K562 (cell line): ENCODE data around the gene IREB2. TPM values are rescaled to one million over a fixed set of nuclear protein-coding genes. Genes with fewer than 3 reads are reported as not detected.

Experiments
- ATAC-seq: fragments of 200-7000 bp; cut with Tn5 transposase; 3 replicates; pipeline ENCODE4 v1.9.1; 2020; ENCODE audit warnings: moderate library complexity
- BruUV-seq: library from RNA; stranded (reverse); fragments of 400-500 nt; replicated peaks from 2 replicates; lab custom pipeline; 2021; lab: Mats Ljungman, UMichigan
- CTCF ChIA-PET: fragments of 300-600 bp; formaldehyde crosslinking; extraction: SDS; loops from one replicate; lab custom pipeline; 2021; ENCODE audit warnings: low intra/inter-chr PET ratio; lab: Yijun Ruan, JAX
- POLR2A ChIA-PET: fragments of 300-600, 350-650 bp; sonication (Branson Sonifier 250); formaldehyde crosslinking; extraction: SDS; loops from one replicate; lab custom pipeline; 2021; ENCODE audit warnings: antibody characterized with exemption, inconsistent platforms; lab: Yijun Ruan, JAX
- DNase-seq, 4 experiments: peaks; one replicate each; pipeline versions ENCODE4 v3.0.0 to v3.0.0-alpha.2; 2011 to 2018; ENCODE audit warnings: low spot score in 3 of 4, mixed read lengths in 3 of 4; ENCODE audit errors: extremely low read depth in 1 of 4
- FAIRE-seq: peaks from 2 replicates; lab custom pipeline; 2011; peaks lifted over from hg19 to GRCh38; lab: Jason Lieb, UNC
- H2AFZ ChIP-seq: 2 replicates; pipeline ENCODE4 v1.6.0; 2011; ENCODE audit warnings: low read depth, low read length, control low read depth, inconsistent platforms
- H3K27ac ChIP-seq: fragments of 200-600 bp; 3 replicates; pipeline ENCODE4 v1.8.0; 2011; ENCODE audit warnings: low read depth, mild to moderate bottlenecking, control low read depth, inconsistent platforms, low read length, moderate library complexity, mixed read lengths; ENCODE audit errors: extremely low read depth
- H3K27me3 ChIP-seq, 2 experiments: fragments of 300-600 bp in 1 of 2; 2 replicates in 1 of 2; 3 replicates in 1 of 2; pipeline versions ENCODE4 v1.6.0 to v1.8.0; 2011; ENCODE audit warnings: inconsistent platforms in 2 of 2, low read length in 2 of 2, mild to moderate bottlenecking in 1 of 2, mixed read lengths in 1 of 2, moderate library complexity in 1 of 2; ENCODE audit not compliant: control insufficient read depth in 2 of 2, insufficient read depth in 2 of 2
- H3K36me3 ChIP-seq: fragments of 300-600 bp; 3 replicates; pipeline ENCODE4 v1.8.0; 2011; ENCODE audit warnings: mild to moderate bottlenecking, low read length, inconsistent platforms; ENCODE audit not compliant: control insufficient read depth, insufficient read depth
- H3K4me1 ChIP-seq, 2 experiments: fragments of 200-600 bp in 1 of 2; replicated peaks in 1 of 2; 2 replicates in 1 of 2; 3 replicates in 1 of 2; pipeline versions ENCODE4 v1.5.1 to v1.8.0; 2011; ENCODE audit warnings: inconsistent platforms in 2 of 2, low read length in 2 of 2, mild to moderate bottlenecking in 1 of 2, mixed read lengths in 1 of 2, moderate library complexity in 1 of 2; ENCODE audit not compliant: control insufficient read depth in 2 of 2, insufficient read depth in 2 of 2
- H3K4me2 ChIP-seq: 2 replicates; pipeline ENCODE4 v1.6.1; 2011; ENCODE audit warnings: low read length, control low read depth, inconsistent platforms, mixed read lengths; ENCODE audit not compliant: insufficient read depth
- H3K4me3 ChIP-seq: fragments of 200-600 bp; sonication (generic), shearing (Covaris generic); 2 replicates; pipeline ENCODE4 v1.5.1; 2016; ENCODE audit warnings: control low read depth, inconsistent platforms
- H3K79me2 ChIP-seq: fragments of 200-600 bp; 3 replicates; pipeline ENCODE4 v1.8.0; 2011; ENCODE audit warnings: low read length, inconsistent platforms; ENCODE audit not compliant: control insufficient read depth, insufficient read depth
- H3K9ac ChIP-seq, 2 experiments: 2 replicates each; pipeline versions ENCODE4 v1.6.0 to v1.6.1; 2011; ENCODE audit warnings: low read depth in 2 of 2, low read length in 2 of 2, control low read depth in 1 of 2, inconsistent platforms in 1 of 2, mild to moderate bottlenecking in 1 of 2, mixed read lengths in 1 of 2; ENCODE audit not compliant: insufficient read depth in 1 of 2
- H3K9me1 ChIP-seq: one replicate; pipeline ENCODE4 v1.6.0; 2011; ENCODE audit warnings: inconsistent platforms, mild to moderate bottlenecking, low read length, moderate library complexity; ENCODE audit not compliant: control insufficient read depth, insufficient read depth
- H3K9me3 ChIP-seq: replicated peaks from 2 replicates; pipeline ENCODE4 v1.5.1; 2011; ENCODE audit warnings: low read depth, low read length, inconsistent platforms; ENCODE audit not compliant: control insufficient read depth, insufficient read depth
- H4K20me1 ChIP-seq: replicated peaks from 2 replicates; pipeline ENCODE4 v1.6.1; 2011; ENCODE audit warnings: low read length, inconsistent platforms, mixed read lengths; ENCODE audit not compliant: control insufficient read depth, insufficient read depth
- ATF1 ChIP-seq, 2 experiments: fragments of 450-650 bp in 1 of 2; IDR thresholded peaks; 2 replicates each; pipeline ENCODE4 v1.6.1; 2016; ENCODE audit warnings: missing compliant biosample characterization in 1 of 2, missing genetic modification characterization in 1 of 2
- BCL6 ChIP-seq: fragments of 250-450 bp; sonication (Bioruptor Pico); IDR thresholded peaks from 2 replicates; pipeline ENCODE4 v1.4.0; 2020
- BRD9 ChIP-seq: fragments of 450-650 bp; IDR thresholded peaks from 2 replicates; pipeline ENCODE4 v1.6.1; 2018; ENCODE audit warnings: low read depth; ENCODE audit not compliant: partially characterized antibody
- C11orf30 ChIP-seq: fragments of 450-650 bp; IDR thresholded peaks from 2 replicates; pipeline ENCODE4 v1.6.1; 2016; ENCODE audit warnings: low read depth, mild to moderate bottlenecking
- CHD1 ChIP-seq: fragments of 200-600 bp; sonication (generic); IDR thresholded peaks from one replicate; pipeline ENCODE4 v1.6.1; 2012; ENCODE audit warnings: mild to moderate bottlenecking, moderate library complexity, low read length, inconsistent platforms
- CREM ChIP-seq: IDR thresholded peaks from 2 replicates; pipeline ENCODE4 v1.6.1; 2014; ENCODE audit warnings: antibody characterized with exemption, low read depth
- CTCFL ChIP-seq: IDR thresholded peaks from 2 replicates; pipeline ENCODE4 v1.6.1; 2011; ENCODE audit warnings: borderline replicate concordance, low read depth, mild to moderate bottlenecking, moderate library complexity, low read length; ENCODE audit not compliant: insufficient read depth, poor library complexity, severe bottlenecking
- CXXC5 ChIP-seq: fragments of 250-450 bp; sonication (Bioruptor Pico); IDR thresholded peaks from 2 replicates; pipeline ENCODE4 v1.8.0; 2022; ENCODE audit warnings: inconsistent platforms, mild to moderate bottlenecking, moderate library complexity
- HSF4 ChIP-seq: fragments of 250-450 bp; sonication (Bioruptor Pico); IDR thresholded peaks from 2 replicates; pipeline ENCODE4 v2.1.2; 2022; ENCODE audit warnings: mild to moderate bottlenecking, moderate library complexity, borderline replicate concordance
- MAFF ChIP-seq: IDR thresholded peaks from 2 replicates; pipeline ENCODE4 v1.6.1; 2012; ENCODE audit warnings: low read length, improper control_type of control experiment
- PHF20 ChIP-seq: fragments of 450-650 bp; IDR thresholded peaks from 2 replicates; pipeline ENCODE4 v1.6.1; 2018; ENCODE audit not compliant: partially characterized antibody
- SIN3B ChIP-seq: fragments of 450-650 bp; IDR thresholded peaks from 2 replicates; pipeline ENCODE4 v1.6.1; 2017; ENCODE audit warnings: low read depth, mild to moderate bottlenecking, moderate library complexity
- SPI1 ChIP-seq: IDR thresholded peaks from 2 replicates; pipeline ENCODE4 v1.6.1; 2011; ENCODE audit warnings: low read depth, low read length, control low read depth, borderline replicate concordance
- SREBF2 ChIP-seq: sonication (generic); formaldehyde crosslinking; IDR thresholded peaks from 2 replicates; pipeline ENCODE4 v1.4.0; 2020; ENCODE audit warnings: mild to moderate bottlenecking, missing genetic modification reagents
- TEAD1 ChIP-seq, 2 experiments: fragments of 450-650 bp in 1 of 2; sonication (generic) in 1 of 2; formaldehyde crosslinking; IDR thresholded peaks; 2 replicates each; pipeline versions ENCODE4 v1.4.0 to v1.8.0; 2020 to 2022; ENCODE audit warnings: mild to moderate bottlenecking in 2 of 2, missing genetic modification reagents in 1 of 2
- ZNF324 ChIP-seq: fragments of 250-450 bp; sonication (Bioruptor Pico); IDR thresholded peaks from 2 replicates; pipeline ENCODE4 v1.4.0; 2020; ENCODE audit warnings: mild to moderate bottlenecking
- ZNF766 ChIP-seq: fragments of 200-800 bp; sonication (Bioruptor generic); conservative IDR thresholded peaks from 2 replicates; pipeline ENCODE4 v1.6.1; 2016; ENCODE audit warnings: missing genetic modification characterization, missing compliant biosample characterization
- WGBS: fragments of 100-300 bp; shearing (Covaris generic); methylation state at CpG from one replicate; pipeline ENCODE4 v1.1.6; 2016; ENCODE audit warnings: low coverage, mixed read lengths; ENCODE audit not compliant: insufficient coverage; ENCODE audit errors: missing lambda C conversion rate; 5-methylcytosine and 5-hydroxymethylcytosine counted together
- in situ Hi-C: fragments of 300-500 bp; cut with MboI; formaldehyde crosslinking; loops from 4 replicates; pipeline ENCODE4 v1.15.0; 2018; ENCODE audit warnings: inconsistent platforms, mixed read lengths
- intact Hi-C: fragments of 100-400 bp; cut with micrococcal nuclease; formaldehyde crosslinking; loops from 2 replicates; pipeline ENCODE4 v1.14.2; 2022
- polyA plus RNA-seq, 8 experiments: library from polyadenylated mRNA; depleted of rRNA in 4 of 8; stranded (reverse) in 5 of 8; unstranded in 3 of 8; fragments of >200 nt; fragmentation: Nextera tagmentation in 2 of 8; fragmentation: Illumina TruSeq in 1 of 8; extraction: Ambion mirVana in 2 of 8; extraction: Trizol in 1 of 8; gene quantifications; 2 replicates each; pipeline versions ENCODE4 v1.2.1 to v1.2.3, GENCODE V29; 2011 to 2014; ENCODE audit warnings: inconsistent platforms in 1 of 8, missing spikeins in 1 of 8
- total RNA-seq, 7 experiments: library from RNA; depleted of rRNA in 6 of 7; stranded (reverse); fragments of >200 nt in 6 of 7; fragmentation: Illumina TruSeq in 2 of 7; extraction: Trizol in 2 of 7; gene quantifications; 2 replicates each; pipeline versions ENCODE4 v1.2.1 to v1.2.3, GENCODE V29; 2011 to 2021; ENCODE audit warnings: low replicate concordance in 1 of 7
- TF ChIP-seq, protein P1 (sequence below): fragments of 450-650 bp; formaldehyde crosslinking; IDR thresholded peaks from 2 replicates; pipeline ENCODE4 v1.4.0; 2022; ENCODE audit warnings: missing genetic modification characterization
- TF ChIP-seq, protein P2 (sequence below), 2 experiments: fragments of 450-650 bp in 1 of 2; sonication (generic) in 1 of 2; formaldehyde crosslinking; conservative IDR thresholded peaks; 2 replicates each; pipeline versions ENCODE4 v1.4.0 to v1.8.1; 2020 to 2022; ENCODE audit warnings: mild to moderate bottlenecking in 1 of 2, missing genetic modification reagents in 1 of 2

The IREB2 gene
- total and polyA plus RNA-seq, 9 of the 15 experiments (the other 6 are each of a cell fraction or from before 2014, with no cell fraction given) = 16.8 to 61.7 (median 34.0) TPM

DNA sequence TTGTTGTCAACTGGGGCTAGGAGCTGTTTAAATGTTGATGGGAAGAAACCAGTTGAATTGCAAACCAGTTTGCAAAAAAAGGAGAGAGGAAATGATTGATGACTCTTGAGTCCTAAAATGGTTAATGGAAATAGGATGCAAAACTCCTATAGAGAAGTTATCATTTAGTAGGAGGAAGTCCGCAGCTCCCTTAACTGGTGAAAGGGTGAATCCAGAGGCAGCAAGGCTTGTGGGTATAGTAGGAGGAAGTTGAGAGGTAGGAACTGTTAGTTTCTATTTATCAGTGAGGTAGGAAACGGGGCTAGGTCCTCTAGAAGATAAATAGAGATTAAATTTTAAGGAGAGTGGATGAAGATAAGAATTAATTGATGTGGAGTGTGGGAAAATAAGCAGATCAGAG lies 15.4 kb downstream of the IREB2 start:
- no peaks in the 10 kb centered on the region for H3K9me1 ChIP-seq
- peaks cover 45% of the 10 kb centered on the region; the same call in 2 of the 3 replicates for H3K36me3 ChIP-seq
- H3K4me1 ChIP-seq = peaks cover 12 to 35% of the 10 kb centered on the region in 2 experiments
- H3K4me3 ChIP-seq = no peak overlapping the region
- H3K79me2 ChIP-seq = peaks cover 99% of the 10 kb centered on the region
- no peak overlapping the region for H3K9ac ChIP-seq
- TSS peak; percentile 5 for BruUV-seq
- in situ Hi-C loops = no loop called here
- ChIA-PET POLR2A (interaction anchor here (0.8 to 1.4 kb wide), 3 partner anchors 14 to 154 kb away, joined by 3 to 5 read pairs (median 4); partner anchors contain the start of gene SKIC8), CTCF (no interaction called here)
- no peaks in the 10 kb centered on the region for H3K9me3 ChIP-seq
- FAIRE-seq (no peak), ATAC-seq (no peak), DNase-seq (no peak)
- H3K27ac ChIP-seq = no peak overlapping the region
- H3K27me3 ChIP-seq = no peaks in the 10 kb centered on the region
- TF ChIP-seq, protein P1, sequence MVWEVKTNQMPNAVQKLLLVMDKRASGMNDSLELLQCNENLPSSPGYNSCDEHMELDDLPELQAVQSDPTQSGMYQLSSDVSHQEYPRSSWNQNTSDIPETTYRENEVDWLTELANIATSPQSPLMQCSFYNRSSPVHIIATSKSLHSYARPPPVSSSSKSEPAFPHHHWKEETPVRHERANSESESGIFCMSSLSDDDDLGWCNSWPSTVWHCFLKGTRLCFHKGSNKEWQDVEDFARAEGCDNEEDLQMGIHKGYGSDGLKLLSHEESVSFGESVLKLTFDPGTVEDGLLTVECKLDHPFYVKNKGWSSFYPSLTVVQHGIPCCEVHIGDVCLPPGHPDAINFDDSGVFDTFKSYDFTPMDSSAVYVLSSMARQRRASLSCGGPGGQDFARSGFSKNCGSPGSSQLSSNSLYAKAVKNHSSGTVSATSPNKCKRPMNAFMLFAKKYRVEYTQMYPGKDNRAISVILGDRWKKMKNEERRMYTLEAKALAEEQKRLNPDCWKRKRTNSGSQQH (CRISPR knock-in tag) = no peak
- TF ChIP-seq CREM (no peak), MAFF (no peak), BRD9 (no peak), CTCFL (no peak), CXXC5 (CRISPR knock-in tag) (no peak), SPI1 (no peak), ZNF766 (CRISPR knock-in tag) (no peak), HSF4 (CRISPR knock-in tag) (no peak), ZNF324 (CRISPR knock-in tag) (no peak), CHD1 (no peak), ATF1 (CRISPR knock-in tag; IDR thresholded peaks at IDR 0.05) (no peak), ATF1 (tag; IDR thresholded peaks at IDR 0.05) (no peak), TEAD1 (CRISPR knock-in tag; IDR thresholded peaks at IDR 0.05) (no peak), BCL6 (CRISPR knock-in tag) (no peak), PHF20 (no peak), C11orf30 (no peak), SIN3B (no peak), SREBF2 (CRISPR knock-in tag) (no peak)
- TF ChIP-seq, protein P2, sequence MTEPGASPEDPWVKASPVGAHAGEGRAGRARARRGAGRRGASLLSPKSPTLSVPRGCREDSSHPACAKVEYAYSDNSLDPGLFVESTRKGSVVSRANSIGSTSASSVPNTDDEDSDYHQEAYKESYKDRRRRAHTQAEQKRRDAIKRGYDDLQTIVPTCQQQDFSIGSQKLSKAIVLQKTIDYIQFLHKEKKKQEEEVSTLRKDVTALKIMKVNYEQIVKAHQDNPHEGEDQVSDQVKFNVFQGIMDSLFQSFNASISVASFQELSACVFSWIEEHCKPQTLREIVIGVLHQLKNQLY (CRISPR knock-in tag; conservative IDR thresholded peaks at IDR 0.05) = no peak
- TF ChIP-seq, all 486 proteins: peak for 0
- 25% methylated on average over 2 of the region's 2 CpGs for WGBS
- Histone ChIP-seq H4K20me1 (peaks cover 21% of the 10 kb centered on the region), H3K4me2 (no peak overlapping the region), H2AFZ (no peak overlapping the region)
- intact Hi-C loops = no loop called here
